Measurements from ENCODE around the gene PPP4R1.

The PPP4R1 gene

GRCh38 chr18:9552616-9553015 is 61.7 kb downstream of the PPP4R1 start:
- DNase-seq (ENCODE audit: low read depth in 2 of 2, low spot score in 1 of 2): no peak

DNA sequence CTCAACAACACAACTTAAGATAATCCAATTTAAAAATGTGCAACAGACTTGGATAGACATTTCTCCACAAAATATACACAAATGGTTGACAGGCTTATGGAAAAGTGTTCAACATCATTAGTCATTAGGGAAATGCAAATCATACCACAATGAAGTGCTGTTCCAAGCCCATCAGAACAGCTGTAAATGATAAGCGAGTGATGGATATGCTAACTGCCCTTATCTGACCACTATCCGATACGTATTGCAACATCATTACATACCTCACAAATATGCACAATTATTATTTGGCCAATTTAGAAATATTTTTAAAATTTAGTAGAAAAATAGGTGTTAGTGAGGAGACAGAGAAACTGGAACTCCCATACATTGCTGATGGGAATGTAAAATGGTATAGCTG is 62.2 kb downstream of the PPP4R1 start:
- no peak for DNase-seq (ENCODE audit: low read depth in 2 of 2, low spot score in 1 of 2)

GRCh38 chr18:9550429-9550828 is 63.9 kb downstream of the PPP4R1 start:
- DNase-seq (ENCODE audit: low read depth in 2 of 2, low spot score in 1 of 2): no peak

- no peak for DNase-seq (ENCODE audit: low read depth in 2 of 2, low spot score in 1 of 2)
Observed at GRCh38 chr18:9549405-9549804, 65.0 kb downstream of the PPP4R1 start.

- no peak for DNase-seq (ENCODE audit: low read depth in 2 of 2, low spot score in 1 of 2)
Observed at GRCh38 chr18:9547782-9548181, 66.6 kb downstream of the PPP4R1 start.

DNA sequence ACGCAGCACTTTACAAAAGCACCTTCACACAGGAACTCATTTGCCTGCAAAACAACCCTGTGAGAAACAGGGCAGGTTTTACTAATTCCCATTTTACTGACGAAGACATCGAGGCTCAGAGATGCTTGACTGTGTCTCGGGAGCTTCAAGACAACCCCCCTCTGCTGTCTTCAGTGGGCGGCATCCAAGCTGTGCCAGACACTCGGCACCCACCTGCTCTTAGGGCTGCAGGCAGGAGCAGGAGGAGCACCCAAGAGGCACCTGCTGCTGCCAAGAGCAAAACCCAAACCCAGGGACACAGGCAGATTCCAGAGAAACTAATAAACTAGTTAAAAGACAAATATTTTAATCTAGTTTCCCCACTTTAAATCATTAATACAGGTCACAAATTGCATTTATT is 67.9 kb downstream of the PPP4R1 start:
- no peak for DNase-seq (ENCODE audit: low read depth in 2 of 2, low spot score in 1 of 2)

DNA sequence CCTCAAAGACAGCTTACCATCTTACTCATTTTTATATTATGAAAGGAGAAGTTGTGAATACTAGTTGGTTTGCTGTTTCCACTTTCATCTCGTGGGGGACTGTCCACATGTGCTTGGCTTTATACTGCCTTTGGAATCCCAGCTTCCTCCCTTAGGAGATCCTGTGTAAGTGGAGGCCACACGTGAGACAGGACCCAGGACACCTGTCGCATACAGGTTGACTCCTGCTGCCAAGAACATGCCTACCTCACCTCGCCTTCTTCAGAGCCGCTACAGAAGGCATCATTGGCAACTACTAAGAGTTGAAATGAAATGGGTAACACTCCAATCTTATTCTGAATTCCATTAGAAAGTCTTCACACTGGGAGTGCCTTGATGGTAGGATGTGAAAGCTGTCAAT is 69.3 kb downstream of the PPP4R1 start:
- no peak for DNase-seq (ENCODE audit: low read depth in 2 of 2, low spot score in 1 of 2)

DNA sequence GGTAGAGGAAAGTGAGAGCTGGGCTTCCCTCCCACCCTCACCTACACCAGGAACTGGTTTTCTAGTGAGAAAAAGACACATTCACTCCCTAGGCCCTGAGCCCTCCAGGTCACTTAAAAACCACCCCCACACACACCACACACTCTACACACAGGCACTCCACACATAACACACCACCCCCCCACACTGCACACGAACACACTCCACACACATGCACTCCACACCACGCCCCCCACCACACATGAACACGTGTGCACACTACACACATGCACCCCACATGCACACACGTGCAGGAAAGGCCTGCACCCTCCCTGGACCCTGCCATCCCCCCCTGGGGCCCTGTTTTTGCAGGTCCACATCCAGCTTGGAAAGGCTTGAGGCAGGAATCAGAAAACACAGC is 71.4 kb downstream of the PPP4R1 start:
- DNase-seq (ENCODE audit: low read depth in 2 of 2, low spot score in 1 of 2): no peak

DNA sequence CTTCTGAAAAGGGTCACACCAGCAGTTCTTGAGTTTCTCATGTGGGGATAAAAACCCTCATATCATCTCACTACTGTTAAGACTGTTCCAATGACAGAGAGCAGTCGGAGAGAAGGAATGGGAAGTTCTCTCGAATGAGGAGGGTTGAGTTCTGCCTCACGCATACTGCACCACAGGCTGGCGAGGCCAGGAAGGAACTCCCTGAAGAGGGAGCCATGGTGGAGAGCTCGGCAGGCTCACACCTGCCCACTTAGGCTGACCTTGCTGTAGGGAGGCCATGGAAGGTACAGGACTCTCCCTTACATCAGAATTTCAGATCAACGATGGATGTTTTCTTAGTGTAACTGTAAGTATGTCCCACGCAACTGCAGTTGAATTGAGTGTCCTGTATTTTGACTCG is 74.4 kb downstream of the PPP4R1 start:
- no peak for DNase-seq (ENCODE audit: low read depth in 2 of 2, low spot score in 1 of 2)

DNA sequence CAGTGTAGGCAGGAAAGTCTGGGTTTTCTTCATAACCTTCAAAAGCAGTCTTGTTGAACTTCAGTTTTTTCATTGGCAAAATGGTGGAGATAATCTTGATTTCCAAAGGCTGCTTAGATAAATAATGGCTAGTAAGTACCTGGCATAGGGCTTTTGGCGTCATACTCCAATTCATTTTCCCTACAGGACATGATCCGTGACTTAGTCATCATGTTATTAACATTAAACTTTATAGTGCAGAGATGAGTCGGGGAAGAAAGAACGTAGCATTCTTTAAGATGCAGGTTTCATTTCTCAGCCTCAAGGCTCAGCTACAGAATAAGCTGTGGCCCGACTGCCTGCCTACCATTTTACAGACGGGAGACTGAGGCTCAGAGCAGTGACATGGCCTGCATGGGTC is 75.1 kb downstream of the PPP4R1 start:
- no peak for DNase-seq (ENCODE audit: low read depth in 2 of 2, low spot score in 1 of 2)

DNA sequence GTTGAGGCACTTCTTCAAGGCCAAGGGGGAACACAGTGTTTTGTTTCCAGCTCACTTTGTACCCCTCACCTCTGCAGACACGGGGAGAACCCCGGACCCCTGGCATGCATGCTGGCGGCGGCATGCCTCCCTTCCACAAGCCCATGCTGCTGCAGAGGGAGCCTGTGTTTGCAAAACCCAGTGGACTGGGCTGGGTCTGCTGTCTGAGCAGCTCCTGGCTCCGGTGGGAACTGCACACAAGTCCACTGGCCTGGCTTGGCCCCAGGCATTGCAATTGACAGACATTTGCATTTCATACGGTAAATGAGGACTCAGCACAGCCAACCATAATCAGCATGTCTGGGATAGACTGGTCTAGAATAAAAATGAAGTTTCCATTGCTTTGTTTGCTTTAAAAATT is 76.7 kb downstream of the PPP4R1 start:
- DNase-seq (ENCODE audit: low read depth in 2 of 2, low spot score in 1 of 2): no peak

- no peak for DNase-seq (ENCODE audit: low read depth in 2 of 2, low spot score in 1 of 2)
Observed at GRCh38 chr18:9536354-9537152, 77.8 kb downstream of the PPP4R1 start.

DNA sequence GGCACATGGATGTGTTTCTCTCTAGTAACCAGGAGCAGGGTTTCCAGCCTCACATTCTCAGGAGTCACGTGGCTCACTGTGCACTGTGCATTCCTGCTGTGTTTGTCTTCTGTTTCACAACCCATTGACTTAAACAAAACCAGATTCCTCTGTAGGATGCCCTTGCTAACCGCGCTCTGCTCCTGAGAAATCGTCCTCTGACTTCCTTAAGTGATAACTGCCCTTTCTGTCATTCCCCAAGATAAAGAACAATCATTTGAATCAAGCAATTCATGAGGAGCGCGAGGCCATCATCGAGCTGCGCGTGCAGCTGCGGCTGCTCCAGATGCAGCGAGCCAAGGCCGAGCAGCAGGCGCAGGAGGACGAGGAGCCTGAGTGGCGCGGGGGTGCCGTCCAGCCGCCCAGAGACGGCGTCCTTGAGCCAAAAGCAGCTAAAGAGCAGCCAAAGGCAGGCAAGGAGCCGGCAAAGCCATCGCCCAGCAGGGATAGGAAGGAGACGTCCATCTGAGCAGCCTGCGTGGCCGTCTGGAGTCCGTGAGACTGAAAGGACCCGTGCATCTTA is 78.8 kb downstream of the PPP4R1 start:
- DNase-seq (ENCODE audit: low read depth in 2 of 2, low spot score in 1 of 2): no peak

- no peak for DNase-seq (ENCODE audit: low read depth in 2 of 2, low spot score in 1 of 2)
Observed at GRCh38 chr18:9534844-9535243, 79.5 kb downstream of the PPP4R1 start.

DNA sequence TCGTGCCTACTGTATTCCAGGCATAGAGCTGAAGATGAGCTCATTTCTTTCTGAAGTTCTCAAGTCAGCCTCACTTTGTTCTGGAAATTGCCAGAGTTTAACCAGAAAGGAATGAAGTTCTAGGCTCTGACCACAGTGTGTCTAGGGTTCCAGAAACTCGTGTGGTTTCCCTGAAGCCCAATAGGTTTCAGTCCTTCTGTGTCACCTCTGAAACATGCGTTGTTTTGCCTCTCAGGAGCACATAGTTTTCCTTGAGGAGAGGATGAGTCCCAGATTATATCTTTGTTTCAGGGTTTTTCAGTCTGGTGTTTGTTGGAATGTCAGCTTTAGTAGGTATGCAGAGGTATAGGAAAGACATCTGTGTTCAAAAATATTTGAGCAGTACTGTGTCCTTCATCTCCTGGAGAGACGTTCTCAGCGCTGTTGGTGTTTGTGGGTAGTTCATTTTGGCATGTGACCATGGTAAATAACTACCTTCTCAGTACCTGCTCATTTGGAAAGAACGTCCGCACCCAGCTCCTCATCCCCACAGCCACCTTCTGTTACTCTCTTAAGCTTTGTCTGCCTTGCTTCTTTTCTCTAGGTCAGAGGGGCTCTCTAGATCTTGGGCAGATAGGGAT is 82.5 kb downstream of the PPP4R1 start:
- DNase-seq (ENCODE audit: low read depth in 2 of 2, low spot score in 1 of 2): no peak

DNA sequence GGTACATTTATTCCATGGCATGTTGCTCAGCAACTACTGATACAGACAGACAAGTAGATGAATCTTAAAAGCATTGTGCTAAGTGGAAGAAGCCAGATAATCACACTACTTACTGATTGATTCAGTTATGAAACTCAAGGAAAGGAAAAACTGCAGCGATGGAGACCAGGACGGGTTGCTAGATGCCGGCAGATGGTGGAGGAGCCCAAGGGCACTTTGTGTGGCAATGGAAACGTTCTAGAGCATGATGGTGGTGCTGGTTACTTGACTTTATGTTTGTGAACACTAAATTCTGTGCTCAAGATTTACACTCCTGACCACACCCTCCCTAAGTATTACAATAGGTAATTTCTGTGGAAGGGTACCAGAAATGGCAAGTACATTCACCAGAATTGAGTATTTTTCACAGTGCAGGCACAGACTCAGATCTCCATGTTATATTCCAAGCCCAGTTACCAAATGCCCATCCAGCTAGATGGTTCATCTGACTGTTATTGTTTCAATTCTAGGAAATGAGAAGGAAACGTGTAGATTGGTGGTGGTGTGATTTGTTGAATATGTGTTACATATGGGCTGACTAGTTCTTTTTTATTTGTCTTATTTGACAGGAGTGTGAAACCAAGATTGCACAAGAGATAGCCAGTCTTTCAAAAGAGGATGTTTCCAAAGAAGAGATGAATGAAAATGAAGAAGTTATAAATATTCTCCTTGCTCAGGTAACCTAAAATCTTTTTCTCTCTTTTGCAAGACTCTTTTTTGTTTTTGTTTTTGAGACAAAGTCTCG is 83.9 kb downstream of the PPP4R1 start:
- DNase-seq (ENCODE audit: low read depth in 2 of 2, low spot score in 1 of 2): no peak

DNA sequence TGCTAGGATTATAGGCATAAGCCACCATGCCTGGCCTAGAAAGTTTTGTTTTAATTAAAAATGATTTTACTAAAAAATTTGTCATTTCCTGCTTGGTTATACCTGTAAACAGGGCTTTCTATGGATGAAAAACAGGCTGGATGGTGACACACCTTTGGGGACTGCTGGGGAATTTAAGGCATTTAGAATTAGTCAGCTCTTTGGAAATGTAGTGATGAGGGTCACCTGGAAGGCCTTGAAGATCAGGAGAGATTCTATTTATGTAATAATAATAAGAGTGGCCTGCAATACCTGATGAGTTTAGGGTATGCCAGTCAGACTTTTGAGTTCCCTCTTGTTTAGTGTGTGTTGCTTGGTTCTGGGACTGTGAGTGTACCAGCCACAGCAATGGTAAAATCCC is 87.9 kb downstream of the PPP4R1 start:
- DNase-seq (ENCODE audit: low read depth in 2 of 2, low spot score in 1 of 2): no peak

- no peak for DNase-seq (ENCODE audit: low read depth in 2 of 2, low spot score in 1 of 2)
Observed at GRCh38 chr18:9522952-9523351, 91.4 kb downstream of the PPP4R1 start.

- no peak for DNase-seq (ENCODE audit: low read depth in 2 of 2, low spot score in 1 of 2)
Observed at GRCh38 chr18:9521770-9522169, 92.6 kb downstream of the PPP4R1 start.

DNA sequence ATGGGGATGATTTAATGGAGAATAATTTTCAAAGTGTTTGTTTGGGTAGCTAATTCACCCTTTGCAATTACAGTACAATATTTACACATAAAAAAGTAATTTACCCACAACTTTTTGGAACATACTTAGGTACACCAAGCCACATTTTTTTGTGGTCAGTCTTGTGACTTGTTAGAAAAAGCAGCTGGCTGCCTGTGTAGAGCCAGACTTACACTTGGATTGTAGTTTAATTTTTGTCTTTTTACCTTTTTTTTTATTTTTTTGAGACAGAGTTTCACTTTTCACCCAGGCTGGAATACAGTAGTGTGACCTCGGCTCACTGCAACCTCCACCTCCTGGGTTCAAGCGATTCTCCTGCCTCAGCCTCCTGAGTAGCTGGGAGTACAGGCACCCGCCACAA is 93.7 kb downstream of the PPP4R1 start:
- DNase-seq (ENCODE audit: low read depth in 2 of 2, low spot score in 1 of 2): no peak

GRCh38 chr18:9519399-9519798 is 95.0 kb downstream of the PPP4R1 start:
- DNase-seq (ENCODE audit: low read depth in 2 of 2, low spot score in 1 of 2): no peak

DNA sequence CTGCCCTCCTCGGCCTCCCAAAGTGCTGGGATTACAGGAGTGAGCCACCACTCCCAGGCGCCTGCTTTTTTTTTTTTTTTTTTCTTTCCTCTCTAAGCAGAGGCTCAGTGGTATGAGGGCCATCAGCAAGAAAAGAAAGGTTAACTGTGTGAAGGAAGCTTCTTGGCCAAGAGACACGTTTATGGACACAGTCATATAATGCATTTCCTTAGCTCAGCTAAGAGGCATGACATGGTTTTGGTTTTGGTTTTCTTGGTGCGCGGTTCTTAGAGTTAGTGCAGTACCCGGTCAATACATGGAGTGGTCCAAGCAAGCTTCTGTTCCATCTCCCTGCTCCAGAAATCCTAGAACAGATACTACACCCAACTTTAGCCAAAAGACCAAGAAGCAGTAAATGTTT is 96.5 kb downstream of the PPP4R1 start:
- DNase-seq (ENCODE audit: low read depth in 2 of 2, low spot score in 1 of 2): no peak
